Neural progenitor cell (in vitro differentiated cells): ENCODE results near the gene TM4SF20.

Experiments
- CTCF ChIP-seq: fragments of 200-600 bp; sonication (generic); IDR thresholded peaks from 2 replicates; pipeline ENCODE4 v1.5.1; 2017; ENCODE audit warnings: antibody characterized with exemption, mild to moderate bottlenecking
- EZH2 ChIP-seq: fragments of 200-600 bp; sonication (generic); IDR thresholded peaks from 2 replicates; pipeline ENCODE4 v1.6.1; 2017; ENCODE audit warnings: antibody characterized with exemption, mild to moderate bottlenecking, moderate library complexity

GRCh38 chr2:227423656-227424499, 44.8 kb upstream of the TM4SF20 start:
- TF ChIP-seq CTCF (no peak), EZH2 (no peak)
